ENCODE results near the gene CD247. TPM values are rescaled to one million over a fixed set of nuclear protein-coding genes. Genes with fewer than 3 reads are reported as not detected.

Gene CD247
- total RNA-seq, 1 donor = not detected

GRCh38 chr1:167490765-167491164 is 27.6 kb downstream of the CD247 start:
- Histone ChIP-seq H3K4me1 (ENCODE audit: insufficient read depth, low read length) (no peaks in the 10 kb centered on the region), H4K20me1 (ENCODE audit: insufficient read depth, low read length) (no peaks in the 10 kb centered on the region), H3K79me2 (ENCODE audit: insufficient read depth, low read length) (no peaks in the 10 kb centered on the region), H3K4me3 (ENCODE audit: insufficient read depth, low read length) (no peak overlapping the region), H3K36me3 (ENCODE audit: insufficient read depth, low read length) (no peaks in the 10 kb centered on the region), H3K4me2 (ENCODE audit: insufficient read depth, low read length) (no peak overlapping the region), H3K9me3 (ENCODE audit: low read depth, low read length) (no peaks in the 10 kb centered on the region), H3K27ac (ENCODE audit: low read depth, low read length) (no peak overlapping the region), H3K27me3 (ENCODE audit: insufficient read depth, low read length) (peaks cover 2% of the 10 kb centered on the region), H2AFZ (ENCODE audit: low read length) (no peak overlapping the region)
- no peak for TF ChIP-seq CTCF (IDR thresholded peaks at IDR 0.05; ENCODE audit: extremely low read depth, low read depth, low read length)
- DNase-seq (ENCODE audit: insufficient read length, low spot score, missing footprints) = no peak

GRCh38 chr1:167489571-167490340 is 28.6 kb downstream of the CD247 start:
- no peaks in the 10 kb centered on the region for H3K36me3 ChIP-seq (ENCODE audit: insufficient read depth, low read length)
- H4K20me1 ChIP-seq (ENCODE audit: insufficient read depth, low read length) = no peaks in the 10 kb centered on the region
- H3K27ac ChIP-seq (ENCODE audit: low read depth, low read length) = no peak overlapping the region
- no peak for TF ChIP-seq CTCF (IDR thresholded peaks at IDR 0.05; ENCODE audit: extremely low read depth, low read depth, low read length)
- no peak for DNase-seq (ENCODE audit: insufficient read length, low spot score, missing footprints)
- H3K9me3 ChIP-seq (ENCODE audit: low read depth, low read length) = no peaks in the 10 kb centered on the region
- no peaks in the 10 kb centered on the region for H3K4me1 ChIP-seq (ENCODE audit: insufficient read depth, low read length)
- H2AFZ ChIP-seq (ENCODE audit: low read length) = no peak overlapping the region
- no peaks in the 10 kb centered on the region for H3K79me2 ChIP-seq (ENCODE audit: insufficient read depth, low read length)
- no peak overlapping the region for H3K4me2 ChIP-seq (ENCODE audit: insufficient read depth, low read length)
- peaks cover 2% of the 10 kb centered on the region for H3K27me3 ChIP-seq (ENCODE audit: insufficient read depth, low read length)
- H3K4me3 ChIP-seq (ENCODE audit: insufficient read depth, low read length) = no peak overlapping the region

GRCh38 chr1:167488786-167489185 is 29.5 kb downstream of the CD247 start:
- no peak overlapping the region for H3K4me3 ChIP-seq (ENCODE audit: insufficient read depth, low read length)
- TF ChIP-seq CTCF (IDR thresholded peaks at IDR 0.05; ENCODE audit: extremely low read depth, low read depth, low read length) = no peak
- no peak overlapping the region for H2AFZ ChIP-seq (ENCODE audit: low read length)
- H3K4me2 ChIP-seq (ENCODE audit: insufficient read depth, low read length) = no peak overlapping the region
- no peaks in the 10 kb centered on the region for H3K36me3 ChIP-seq (ENCODE audit: insufficient read depth, low read length)
- H3K4me1 ChIP-seq (ENCODE audit: insufficient read depth, low read length) = no peaks in the 10 kb centered on the region
- no peaks in the 10 kb centered on the region for H4K20me1 ChIP-seq (ENCODE audit: insufficient read depth, low read length)
- peaks cover 2% of the 10 kb centered on the region for H3K27me3 ChIP-seq (ENCODE audit: insufficient read depth, low read length)
- no peaks in the 10 kb centered on the region for H3K79me2 ChIP-seq (ENCODE audit: insufficient read depth, low read length)
- H3K9me3 ChIP-seq (ENCODE audit: low read depth, low read length) = no peaks in the 10 kb centered on the region
- H3K27ac ChIP-seq (ENCODE audit: low read depth, low read length) = no peak overlapping the region
- peak; percentile 44 for DNase-seq (ENCODE audit: insufficient read length, low spot score, missing footprints)

GRCh38 chr1:167487614-167488013 is 30.7 kb downstream of the CD247 start:
- Histone ChIP-seq H3K4me2 (ENCODE audit: insufficient read depth, low read length) (no peak overlapping the region), H3K36me3 (ENCODE audit: insufficient read depth, low read length) (no peaks in the 10 kb centered on the region), H3K9me3 (ENCODE audit: low read depth, low read length) (no peaks in the 10 kb centered on the region), H3K4me1 (ENCODE audit: insufficient read depth, low read length) (no peaks in the 10 kb centered on the region), H3K4me3 (ENCODE audit: insufficient read depth, low read length) (no peak overlapping the region), H3K79me2 (ENCODE audit: insufficient read depth, low read length) (no peaks in the 10 kb centered on the region), H4K20me1 (ENCODE audit: insufficient read depth, low read length) (no peaks in the 10 kb centered on the region), H3K27ac (ENCODE audit: low read depth, low read length) (no peak overlapping the region), H3K27me3 (ENCODE audit: insufficient read depth, low read length) (peaks cover 2% of the 10 kb centered on the region), H2AFZ (ENCODE audit: low read length) (no peak overlapping the region)
- TF ChIP-seq CTCF (IDR thresholded peaks at IDR 0.05; ENCODE audit: extremely low read depth, low read depth, low read length) = no peak
- no peak for DNase-seq (ENCODE audit: insufficient read length, low spot score, missing footprints)

Measured in osteoblast (primary cell).